Fibroblast of mammary gland (primary cell): Measurements from ENCODE around the gene ZNF263.

ENCODE experiments used
- DNase-seq: peaks from one replicate; pipeline ENCODE4 v3.0.0-alpha.2; 2010; ENCODE audit warnings: low read depth
- H3K4me3 ChIP-seq: 2 replicates; pipeline ENCODE4 v1.5.1; 2011; ENCODE audit warnings: low read depth, mild to moderate bottlenecking, low read length, moderate library complexity; ENCODE audit not compliant: control insufficient read depth
- TF ChIP-seq, protein P1 (sequence below): conservative IDR thresholded peaks from 2 replicates; pipeline ENCODE4 v1.5.1; 2011; ENCODE audit warnings: low read depth, low read length, inconsistent platforms; ENCODE audit not compliant: control insufficient read depth, insufficient read depth

The ZNF263 gene

DNA sequence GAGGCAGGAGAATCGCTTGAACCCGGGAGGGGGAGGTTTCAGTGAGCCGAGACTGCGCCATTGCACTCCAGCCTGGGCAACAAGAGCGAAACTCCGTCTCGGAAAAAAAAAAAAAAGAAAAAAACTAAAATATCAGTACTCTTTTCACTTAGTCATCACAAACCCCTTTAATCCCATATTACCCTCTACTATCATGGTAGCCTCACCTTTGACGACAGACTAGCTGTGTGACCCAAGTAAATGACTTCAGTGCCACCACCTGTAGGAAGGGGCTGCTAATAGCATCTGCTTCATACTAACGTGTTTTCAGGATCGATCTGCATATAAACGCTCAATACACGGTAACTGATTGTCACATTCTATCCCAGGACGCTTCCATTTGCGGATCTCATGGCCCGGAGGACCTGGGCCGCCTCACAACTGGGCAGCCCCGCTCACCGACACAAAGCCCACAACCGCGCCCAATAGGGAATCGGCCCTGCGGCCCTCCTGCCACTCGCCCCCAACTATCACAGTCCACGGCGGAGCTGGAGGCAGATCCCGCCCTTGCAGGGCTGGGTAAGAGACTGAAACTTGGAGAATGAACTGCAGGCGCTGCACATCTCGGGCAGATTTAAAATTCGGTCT is 1.1 kb upstream of the ZNF263 start:
- DNase-seq, result no peak
- TF ChIP-seq, protein P1, sequence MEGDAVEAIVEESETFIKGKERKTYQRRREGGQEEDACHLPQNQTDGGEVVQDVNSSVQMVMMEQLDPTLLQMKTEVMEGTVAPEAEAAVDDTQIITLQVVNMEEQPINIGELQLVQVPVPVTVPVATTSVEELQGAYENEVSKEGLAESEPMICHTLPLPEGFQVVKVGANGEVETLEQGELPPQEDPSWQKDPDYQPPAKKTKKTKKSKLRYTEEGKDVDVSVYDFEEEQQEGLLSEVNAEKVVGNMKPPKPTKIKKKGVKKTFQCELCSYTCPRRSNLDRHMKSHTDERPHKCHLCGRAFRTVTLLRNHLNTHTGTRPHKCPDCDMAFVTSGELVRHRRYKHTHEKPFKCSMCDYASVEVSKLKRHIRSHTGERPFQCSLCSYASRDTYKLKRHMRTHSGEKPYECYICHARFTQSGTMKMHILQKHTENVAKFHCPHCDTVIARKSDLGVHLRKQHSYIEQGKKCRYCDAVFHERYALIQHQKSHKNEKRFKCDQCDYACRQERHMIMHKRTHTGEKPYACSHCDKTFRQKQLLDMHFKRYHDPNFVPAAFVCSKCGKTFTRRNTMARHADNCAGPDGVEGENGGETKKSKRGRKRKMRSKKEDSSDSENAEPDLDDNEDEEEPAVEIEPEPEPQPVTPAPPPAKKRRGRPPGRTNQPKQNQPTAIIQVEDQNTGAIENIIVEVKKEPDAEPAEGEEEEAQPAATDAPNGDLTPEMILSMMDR, result no peak
- H3K4me3 ChIP-seq, result peak overlapping the region; percentile 90

- TF ChIP-seq, protein P1, result no peak
- peak overlapping the region; percentile 90 for H3K4me3 ChIP-seq
- DNase-seq, result no peak
These were observed 504 bp downstream of the ZNF263 start for GRCh38 chr16:3283543-3284447.

GRCh38 chr16:3285131-3285530 is 1.8 kb downstream of the ZNF263 start:
- TF ChIP-seq, protein P1, result no peak
- H3K4me3 ChIP-seq, result peak overlapping the region; percentile 90

DNA sequence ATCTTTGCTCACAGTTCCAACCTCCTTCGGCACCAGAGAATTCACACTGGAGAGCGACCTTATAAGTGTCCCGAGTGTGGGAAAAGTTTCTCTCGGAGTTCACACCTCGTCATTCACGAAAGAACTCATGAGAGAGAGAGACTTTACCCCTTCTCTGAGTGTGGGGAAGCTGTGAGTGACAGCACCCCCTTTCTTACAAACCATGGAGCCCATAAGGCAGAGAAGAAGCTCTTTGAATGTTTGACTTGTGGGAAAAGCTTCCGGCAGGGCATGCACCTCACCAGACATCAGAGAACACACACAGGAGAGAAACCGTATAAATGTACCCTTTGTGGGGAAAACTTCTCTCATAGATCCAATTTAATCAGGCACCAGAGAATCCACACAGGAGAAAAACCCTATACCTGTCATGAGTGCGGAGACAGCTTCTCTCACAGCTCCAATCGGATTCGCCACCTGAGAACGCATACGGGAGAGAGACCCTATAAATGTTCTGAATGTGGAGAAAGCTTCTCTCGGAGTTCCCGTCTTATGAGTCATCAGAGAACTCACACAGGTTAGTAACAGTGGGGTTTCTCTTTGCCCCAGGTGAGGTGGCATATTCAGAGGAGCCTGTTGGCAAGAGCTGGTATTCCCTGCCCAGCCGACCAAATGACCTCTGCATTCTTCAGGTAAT is 6.8 kb downstream of the ZNF263 start:
- TF ChIP-seq, protein P1, result no peak
- DNase-seq, result no peak
- no peak overlapping the region for H3K4me3 ChIP-seq

More at GRCh38 chr16:3285131-3285530, 1.8 kb downstream of the ZNF263 start:
- DNase-seq, result no peak

- TF ChIP-seq, protein P1, result no peak
- no peak overlapping the region for H3K4me3 ChIP-seq
- no peak for DNase-seq
These were observed 9.3 kb downstream of the ZNF263 start for GRCh38 chr16:3292604-3293003.

- no peak for DNase-seq
- TF ChIP-seq, protein P1, result no peak
- H3K4me3 ChIP-seq, result no peak overlapping the region
These were observed 11.9 kb downstream of the ZNF263 start for GRCh38 chr16:3295209-3295608.
